IPS-18a (cell line): ENCODE data around the gene YIF1A.
A peak's percentile ranks its signal among the peaks of the same experiment; 100 is the strongest.
"Not testable (repeated sequence)": the region's sequence is repeated elsewhere in the genome, so short reads cannot be mapped to it uniquely, and the experiment has no call there.

Source experiments
- H3K27ac ChIP-seq: one replicate; pipeline ENCODE4 v1.5.1; 2013; ENCODE audit warnings: low read length
- H3K27me3 ChIP-seq: one replicate; pipeline ENCODE4 v1.6.1; 2013; ENCODE audit warnings: mild to moderate bottlenecking, low read length; ENCODE audit not compliant: control insufficient read depth, insufficient read depth
- H3K36me3 ChIP-seq: one replicate; pipeline ENCODE4 v1.6.1; 2013; ENCODE audit warnings: low read depth, low read length; ENCODE audit not compliant: control insufficient read depth
- H3K4me1 ChIP-seq: one replicate; pipeline ENCODE4 v1.6.1; 2013; ENCODE audit warnings: low read depth, low read length; ENCODE audit not compliant: control insufficient read depth
- H3K4me3 ChIP-seq: one replicate; pipeline ENCODE4 v1.5.1; 2013; ENCODE audit warnings: low read length
- H3K9ac ChIP-seq: one replicate; pipeline ENCODE4 v1.6.1; 2013; ENCODE audit warnings: mild to moderate bottlenecking, low read length, moderate library complexity
- H3K9me3 ChIP-seq: one replicate; pipeline ENCODE4 v1.6.1; 2013; ENCODE audit warnings: low read depth, low read length; ENCODE audit not compliant: control insufficient read depth

YIF1A gene

GRCh38 chr11:66262696-66263095 lies 26.2 kb downstream of the YIF1A start:
- H3K4me3 ChIP-seq, result no peak overlapping the region
- no peak overlapping the region for H3K27ac ChIP-seq
- H3K36me3 ChIP-seq, result peaks cover 33% of the 10 kb centered on the region
- no peak overlapping the region for H3K9ac ChIP-seq
- H3K9me3 ChIP-seq, result no peaks in the 10 kb centered on the region
- no peaks in the 10 kb centered on the region for H3K4me1 ChIP-seq
- H3K27me3 ChIP-seq, result no peaks in the 10 kb centered on the region

- Histone ChIP-seq H3K9ac (no peak overlapping the region), H3K4me3 (no peak overlapping the region)
Observed at GRCh38 chr11:66262191-66262590, 26.8 kb downstream of the YIF1A start.

GRCh38 chr11:66261578-66261977 lies 27.4 kb downstream of the YIF1A start:
- Histone ChIP-seq H3K36me3 (peaks cover 33% of the 10 kb centered on the region), H3K4me3 (no peak overlapping the region), H3K27me3 (peaks cover 2% of the 10 kb centered on the region), H3K27ac (no peak overlapping the region), H3K4me1 (peaks cover 3% of the 10 kb centered on the region), H3K9ac (no peak overlapping the region), H3K9me3 (no peaks in the 10 kb centered on the region)

More at GRCh38 chr11:66262191-66262590, 26.8 kb downstream of the YIF1A start:
- H3K36me3 ChIP-seq, result peaks cover 33% of the 10 kb centered on the region
- H3K27ac ChIP-seq, result no peak overlapping the region
- no peaks in the 10 kb centered on the region for H3K9me3 ChIP-seq
- no peaks in the 10 kb centered on the region for H3K27me3 ChIP-seq
- no peaks in the 10 kb centered on the region for H3K4me1 ChIP-seq

- peaks cover 4% of the 10 kb centered on the region for H3K4me1 ChIP-seq
- H3K36me3 ChIP-seq, result peaks cover 29% of the 10 kb centered on the region
- H3K9me3 ChIP-seq, result no peaks in the 10 kb centered on the region
- peaks cover 7% of the 10 kb centered on the region for H3K27me3 ChIP-seq
- no peak overlapping the region for H3K4me3 ChIP-seq
- H3K9ac ChIP-seq, result no peak overlapping the region
- no peak overlapping the region for H3K27ac ChIP-seq
Observed at GRCh38 chr11:66259956-66260355, 29.0 kb downstream of the YIF1A start.

GRCh38 chr11:66259225-66259624 lies 29.7 kb downstream of the YIF1A start:
- Histone ChIP-seq H3K4me3 (peak overlapping the region; percentile 94), H3K27ac (no peak overlapping the region), H3K4me1 (peaks cover 4% of the 10 kb centered on the region), H3K27me3 (peaks cover 7% of the 10 kb centered on the region), H3K9ac (no peak overlapping the region), H3K36me3 (peaks cover 23% of the 10 kb centered on the region), H3K9me3 (no peaks in the 10 kb centered on the region)

- Histone ChIP-seq H3K9ac (peak overlapping the region; percentile 82), H3K4me3 (peak overlapping the region; percentile 94), H3K9me3 (no peaks in the 10 kb centered on the region), H3K4me1 (peaks cover 4% of the 10 kb centered on the region), H3K27me3 (peaks cover 7% of the 10 kb centered on the region), H3K36me3 (peaks cover 17% of the 10 kb centered on the region), H3K27ac (no peak overlapping the region)
Observed at GRCh38 chr11:66258473-66258893, 30.5 kb downstream of the YIF1A start.

- not testable (repeated sequence) for H3K27ac ChIP-seq, H3K4me3 ChIP-seq, H3K27me3 ChIP-seq, H3K36me3 ChIP-seq, H3K9me3 ChIP-seq, H3K9ac ChIP-seq, H3K4me1 ChIP-seq
Observed at GRCh38 chr11:66253081-66253480, 35.9 kb downstream of the YIF1A start.

- peaks cover 7% of the 10 kb centered on the region for H3K27me3 ChIP-seq
- H3K36me3 ChIP-seq, result no peaks in the 10 kb centered on the region
- peaks cover 3% of the 10 kb centered on the region for H3K4me1 ChIP-seq
- H3K4me3 ChIP-seq, result no peak overlapping the region
- H3K9ac ChIP-seq, result no peak overlapping the region
- no peak overlapping the region for H3K27ac ChIP-seq
- no peaks in the 10 kb centered on the region for H3K9me3 ChIP-seq
Observed at GRCh38 chr11:66251809-66252208, 37.1 kb downstream of the YIF1A start.

GRCh38 chr11:66248903-66249302 lies 40.0 kb downstream of the YIF1A start:
- H3K4me1 ChIP-seq, result no peaks in the 10 kb centered on the region
- H3K36me3 ChIP-seq, result no peaks in the 10 kb centered on the region
- no peaks in the 10 kb centered on the region for H3K27me3 ChIP-seq
- H3K27ac ChIP-seq, result no peak overlapping the region
- H3K9me3 ChIP-seq, result no peaks in the 10 kb centered on the region
- no peak overlapping the region for H3K4me3 ChIP-seq
- no peak overlapping the region for H3K9ac ChIP-seq

GRCh38 chr11:66247801-66248200 lies 41.1 kb downstream of the YIF1A start:
- no peak overlapping the region for H3K27ac ChIP-seq
- H3K9me3 ChIP-seq, result no peaks in the 10 kb centered on the region
- no peak overlapping the region for H3K4me3 ChIP-seq
- no peaks in the 10 kb centered on the region for H3K27me3 ChIP-seq
- H3K9ac ChIP-seq, result no peak overlapping the region
- H3K36me3 ChIP-seq, result no peaks in the 10 kb centered on the region
- no peaks in the 10 kb centered on the region for H3K4me1 ChIP-seq

GRCh38 chr11:66247295-66247694 lies 41.6 kb downstream of the YIF1A start:
- Histone ChIP-seq H3K36me3 (no peaks in the 10 kb centered on the region), H3K27ac (no peak overlapping the region), H3K4me3 (no peak overlapping the region), H3K9ac (no peak overlapping the region), H3K4me1 (no peaks in the 10 kb centered on the region), H3K27me3 (no peaks in the 10 kb centered on the region), H3K9me3 (no peaks in the 10 kb centered on the region)

- H3K9me3 ChIP-seq, result no peaks in the 10 kb centered on the region
- no peak overlapping the region for H3K9ac ChIP-seq
- no peak overlapping the region for H3K4me3 ChIP-seq
- H3K4me1 ChIP-seq, result no peaks in the 10 kb centered on the region
- peaks cover 2% of the 10 kb centered on the region for H3K36me3 ChIP-seq
- no peak overlapping the region for H3K27ac ChIP-seq
- no peaks in the 10 kb centered on the region for H3K27me3 ChIP-seq
Observed at GRCh38 chr11:66243782-66244535, 45.0 kb downstream of the YIF1A start.
